GM18507 (cell line): ENCODE data around the gene ITSN1.
"Not testable (repeated sequence)": the region's sequence is repeated elsewhere in the genome, so short reads cannot be mapped to it uniquely, and the experiment has no call there.

ENCODE experiments used
- DNase-seq: peaks from one replicate; pipeline ENCODE4 v3.0.0; 2011; ENCODE audit warnings: low read depth; ENCODE audit not compliant: insufficient read length; ENCODE audit errors: extremely low spot score
- FAIRE-seq: peaks from 2 replicates; lab custom pipeline; 2011; peaks lifted over from hg19 to GRCh38; lab: Jason Lieb, UNC

The ITSN1 gene

DNA sequence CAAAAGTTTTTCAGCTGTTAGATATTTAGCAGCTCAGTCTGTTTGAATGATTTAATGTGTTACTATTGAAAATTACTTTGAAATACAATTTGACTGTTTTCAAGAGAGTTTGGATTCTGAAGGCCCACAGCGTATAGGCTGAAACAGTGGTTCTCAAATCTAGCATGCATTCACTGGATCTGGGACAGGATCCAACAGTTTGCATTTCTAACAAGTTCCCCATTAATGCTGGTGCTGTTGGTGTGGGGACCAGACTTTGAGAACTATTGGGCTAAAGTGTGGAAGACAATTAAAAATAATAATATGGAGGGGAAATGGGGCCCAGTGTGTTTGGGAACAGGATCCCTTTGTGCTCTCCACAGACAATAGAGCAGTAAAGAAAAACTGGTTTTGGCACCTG lies 31.9 kb downstream of the ITSN1 start:
- DNase-seq: no peak
- FAIRE-seq: no peak

DNA sequence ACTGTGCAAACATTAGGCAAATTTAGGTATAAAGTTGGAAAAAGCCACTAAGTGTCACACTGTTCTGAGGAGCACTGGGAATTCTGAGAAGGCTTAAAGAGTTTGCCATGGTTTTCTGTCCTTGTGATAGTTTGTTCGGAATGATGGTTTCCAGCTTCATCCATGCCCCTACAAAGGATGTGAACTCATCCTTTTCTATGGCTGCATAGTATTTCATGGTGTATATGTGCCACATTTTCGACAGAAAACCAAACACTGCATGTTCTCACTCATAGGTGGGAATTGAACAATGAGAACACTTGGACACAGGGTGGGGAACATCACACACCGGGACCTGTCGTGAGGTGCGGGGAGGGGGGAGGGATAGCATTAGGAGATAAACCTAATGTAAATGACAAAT lies 34.4 kb downstream of the ITSN1 start:
- not testable (repeated sequence) for FAIRE-seq

DNA sequence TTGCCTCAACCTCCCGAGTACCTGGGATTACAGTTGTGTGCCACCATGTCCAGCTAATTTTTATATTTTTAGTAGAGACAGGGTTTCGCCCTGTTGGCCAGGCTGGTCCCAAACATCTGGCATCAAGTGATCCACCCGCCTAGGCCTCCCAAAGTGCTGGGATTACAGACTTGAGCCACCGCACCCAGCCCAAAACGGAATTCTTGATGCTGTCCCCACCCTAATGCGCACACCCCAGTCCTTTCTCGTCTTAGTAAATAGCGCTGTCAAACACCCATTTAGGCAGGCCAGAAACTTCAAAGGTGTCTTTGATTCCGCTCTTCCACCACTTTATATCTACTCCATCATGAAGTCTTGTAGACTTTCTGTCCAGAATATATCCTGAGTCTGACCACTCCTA lies 35.1 kb downstream of the ITSN1 start:
- FAIRE-seq (no peak), DNase-seq (no peak)

More for the DNA sequence above, 34.4 kb downstream of the ITSN1 start:
- DNase-seq: not testable (repeated sequence)

DNA sequence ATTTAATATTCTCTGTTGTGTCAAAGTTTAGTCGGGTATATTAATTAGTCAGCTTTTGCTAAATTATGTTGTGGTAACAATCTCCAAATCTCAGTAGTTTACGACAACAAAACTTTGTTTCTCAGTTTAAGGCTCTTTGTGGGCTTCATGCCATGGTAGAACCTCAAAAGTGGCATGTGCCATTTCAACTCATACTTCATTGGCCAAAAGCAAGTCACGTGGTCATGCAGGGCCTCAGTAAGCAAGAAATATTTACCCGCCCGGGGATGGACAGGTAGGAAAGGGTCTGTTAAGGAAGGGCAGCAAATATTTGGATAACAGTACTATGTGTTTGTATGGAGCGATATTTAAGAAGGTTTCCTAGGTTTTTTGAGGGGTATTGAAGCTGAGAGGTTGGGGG lies 38.6 kb downstream of the ITSN1 start:
- DNase-seq: no peak
- FAIRE-seq: no peak

DNA sequence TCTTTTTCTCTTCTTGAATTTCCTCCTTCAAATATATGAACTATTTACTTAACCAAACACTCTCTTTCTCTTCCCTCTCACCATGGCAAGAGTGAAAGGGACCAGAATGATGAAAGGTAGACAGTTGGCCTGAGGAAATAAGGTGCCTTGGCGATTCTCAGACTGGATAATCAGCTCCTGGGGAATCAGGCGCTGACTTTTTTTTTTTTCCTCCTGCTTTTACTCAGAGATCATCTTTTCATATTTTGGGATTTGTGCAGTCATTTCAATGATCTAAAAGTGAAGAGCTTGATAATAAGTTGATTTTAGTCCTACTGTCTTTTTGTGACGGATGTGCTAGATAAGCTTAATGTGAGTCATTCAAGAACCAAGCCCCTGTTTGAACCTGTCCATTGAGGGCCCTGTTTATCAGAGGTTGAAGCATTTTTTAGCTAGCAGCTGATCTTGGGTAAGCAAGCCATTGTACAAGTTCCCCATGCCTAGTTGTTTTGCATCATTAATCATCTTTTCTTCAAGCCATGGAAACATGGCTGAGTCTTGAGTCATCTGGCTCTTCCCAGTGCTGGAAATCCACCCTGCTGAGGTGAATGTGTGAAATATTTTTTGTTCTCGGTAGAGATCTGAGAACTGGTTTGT lies 40.8 kb downstream of the ITSN1 start:
- DNase-seq (no peak), FAIRE-seq (no peak)

DNA sequence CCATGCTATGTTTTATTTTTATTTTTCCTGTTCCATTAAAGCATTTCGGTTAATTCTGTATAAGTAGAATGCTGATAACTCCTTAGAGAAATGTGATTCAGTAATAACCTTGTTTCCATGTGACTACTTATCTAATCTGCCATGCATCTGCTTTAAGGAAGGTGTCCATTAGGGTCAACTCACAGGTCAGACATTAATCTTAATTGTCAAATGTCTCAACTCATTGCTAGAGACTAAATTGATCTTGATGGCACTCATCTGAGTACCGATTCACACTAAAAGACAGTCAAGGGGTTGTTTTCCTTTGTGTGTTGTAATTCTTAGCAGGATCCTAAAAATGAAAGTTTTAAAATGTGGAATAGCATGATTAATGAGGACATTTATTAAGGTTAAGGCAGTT lies 41.8 kb downstream of the ITSN1 start:
- DNase-seq: no peak
- no peak for FAIRE-seq

DNA sequence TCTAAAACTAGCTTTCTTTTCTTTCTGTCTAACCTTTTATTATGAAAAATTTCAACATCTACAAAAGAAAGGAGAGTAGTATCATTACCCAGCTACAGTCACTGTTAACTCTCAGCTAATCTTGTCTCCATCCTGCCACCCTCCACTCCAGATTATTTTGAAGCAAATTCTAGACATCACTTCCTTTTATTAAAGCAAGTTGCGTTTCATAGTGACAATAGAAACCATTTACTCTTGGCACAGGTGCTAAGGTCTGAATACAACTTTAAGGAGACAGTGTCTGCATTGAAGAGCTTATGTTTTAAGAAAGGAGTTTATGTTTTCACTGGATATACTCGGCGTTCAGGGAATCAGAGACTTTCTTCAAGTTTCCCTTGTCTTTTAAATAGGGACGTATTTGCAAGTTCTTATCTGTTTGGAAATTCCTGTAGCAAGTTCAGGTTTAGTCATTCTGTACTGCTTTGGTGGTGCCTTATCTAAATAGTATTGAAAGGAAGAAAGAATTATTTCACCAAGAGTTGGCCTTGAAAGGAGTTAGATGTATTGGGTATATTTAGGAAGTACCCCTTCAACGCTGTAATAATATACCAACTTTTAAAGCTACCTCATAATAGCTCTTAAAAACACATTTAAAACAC lies 42.7 kb downstream of the ITSN1 start:
- no peak for FAIRE-seq
- DNase-seq: no peak

DNA sequence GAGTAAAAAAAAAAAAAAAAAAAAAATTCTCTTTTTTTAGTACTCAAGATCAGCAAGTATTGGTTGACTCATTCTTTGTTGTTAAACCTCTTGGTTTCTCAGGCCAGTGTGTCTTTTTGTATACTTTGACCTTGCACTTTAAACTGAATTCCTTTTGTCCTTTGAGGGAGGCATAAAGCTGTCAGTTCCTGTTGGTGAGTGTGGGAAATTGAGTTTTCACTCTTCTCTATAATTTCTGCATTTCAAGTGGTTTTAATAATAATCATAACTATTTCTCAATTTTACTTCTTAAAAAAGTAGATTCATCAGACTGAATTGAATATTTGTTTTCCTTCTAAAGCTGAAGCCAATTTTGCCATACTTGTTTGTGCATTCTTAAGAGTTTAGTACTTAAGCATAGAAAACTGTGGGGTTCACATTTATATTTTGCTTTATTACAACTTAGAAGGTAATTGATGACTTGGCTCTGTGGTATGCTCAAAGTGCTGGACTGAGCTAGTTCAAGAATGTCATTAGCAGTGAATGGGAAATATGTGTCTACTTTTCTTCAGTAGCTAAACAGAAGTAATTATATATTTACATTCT lies 43.4 kb downstream of the ITSN1 start:
- FAIRE-seq: no peak
- no peak for DNase-seq

DNA sequence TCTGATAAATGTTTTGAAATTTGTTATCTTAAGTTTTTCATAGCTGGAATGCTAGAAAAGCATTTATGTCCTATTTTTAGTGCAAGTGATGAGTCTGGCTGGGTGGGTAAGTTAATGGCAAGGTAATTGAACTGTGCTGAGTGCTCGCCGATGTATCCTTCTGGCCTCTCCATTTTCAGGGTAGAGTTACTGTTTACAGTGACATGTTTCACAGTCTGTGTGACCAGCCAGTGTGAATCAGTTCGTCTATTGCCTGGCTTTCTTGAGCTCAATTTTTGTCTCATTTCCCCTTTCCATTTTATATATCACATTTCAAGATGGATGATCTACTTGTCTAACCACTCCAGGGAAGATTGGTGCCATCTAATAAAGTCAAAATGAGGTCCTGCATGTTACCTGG lies 44.1 kb downstream of the ITSN1 start:
- DNase-seq: no peak
- FAIRE-seq: no peak

DNA sequence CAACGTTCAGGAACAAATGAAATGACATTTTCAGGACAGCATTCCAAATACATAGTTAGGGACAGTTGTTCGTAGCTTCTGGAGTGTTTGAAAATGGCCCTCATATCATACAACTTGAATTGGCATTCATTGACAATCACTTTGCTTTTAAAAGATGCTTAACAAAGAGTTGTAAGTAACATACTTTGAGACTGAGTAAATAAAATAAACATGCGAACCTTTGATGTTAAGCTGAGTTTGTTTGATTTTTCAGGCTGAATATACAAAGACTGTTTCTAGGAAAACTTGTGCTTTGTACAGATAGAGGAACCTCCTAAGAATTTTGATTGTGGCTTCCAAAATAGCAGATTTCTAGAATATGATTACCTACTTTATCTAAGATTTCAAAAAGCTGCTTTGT lies 45.3 kb downstream of the ITSN1 start:
- FAIRE-seq (no peak), DNase-seq (no peak)

DNA sequence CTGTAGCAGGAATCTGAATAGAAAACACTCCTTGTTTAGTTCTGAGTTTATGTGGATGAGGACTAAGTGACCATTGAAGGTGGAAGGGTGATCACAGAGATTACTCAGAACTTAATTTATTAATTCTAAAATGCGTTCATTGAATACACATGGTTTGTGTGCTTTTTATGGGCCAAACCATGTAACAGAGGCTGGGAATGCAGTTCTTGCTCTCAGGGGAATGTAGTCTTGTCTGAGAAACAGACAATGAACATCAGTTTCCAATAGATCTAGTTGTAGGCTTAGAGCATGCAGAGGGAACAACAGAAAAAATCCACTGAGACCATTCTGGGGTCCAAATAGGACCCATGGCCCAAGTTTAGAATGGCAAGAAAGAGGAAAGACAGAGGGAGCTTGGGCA lies 46.1 kb downstream of the ITSN1 start:
- FAIRE-seq (no peak), DNase-seq (no peak)

DNA sequence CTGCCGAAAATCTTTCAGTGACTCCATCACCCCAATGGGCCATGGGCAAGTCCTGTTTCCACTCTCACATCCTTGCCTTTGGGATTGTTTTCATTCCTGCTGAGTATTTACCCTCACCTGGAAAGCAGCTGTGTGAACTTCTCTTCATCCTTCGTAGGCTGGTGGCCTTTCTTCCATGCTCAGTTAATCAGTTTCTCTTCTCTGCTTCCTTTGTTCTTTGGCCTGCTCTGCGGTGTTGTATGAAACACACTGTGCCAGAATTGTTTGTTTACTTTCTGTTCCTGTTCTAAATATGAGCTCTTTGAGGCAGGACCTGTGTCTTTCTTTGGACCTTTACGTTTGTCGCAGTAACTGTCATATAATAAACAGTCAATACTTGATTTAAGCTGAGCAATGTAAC lies 48.6 kb downstream of the ITSN1 start:
- FAIRE-seq (no peak), DNase-seq (no peak)

DNA sequence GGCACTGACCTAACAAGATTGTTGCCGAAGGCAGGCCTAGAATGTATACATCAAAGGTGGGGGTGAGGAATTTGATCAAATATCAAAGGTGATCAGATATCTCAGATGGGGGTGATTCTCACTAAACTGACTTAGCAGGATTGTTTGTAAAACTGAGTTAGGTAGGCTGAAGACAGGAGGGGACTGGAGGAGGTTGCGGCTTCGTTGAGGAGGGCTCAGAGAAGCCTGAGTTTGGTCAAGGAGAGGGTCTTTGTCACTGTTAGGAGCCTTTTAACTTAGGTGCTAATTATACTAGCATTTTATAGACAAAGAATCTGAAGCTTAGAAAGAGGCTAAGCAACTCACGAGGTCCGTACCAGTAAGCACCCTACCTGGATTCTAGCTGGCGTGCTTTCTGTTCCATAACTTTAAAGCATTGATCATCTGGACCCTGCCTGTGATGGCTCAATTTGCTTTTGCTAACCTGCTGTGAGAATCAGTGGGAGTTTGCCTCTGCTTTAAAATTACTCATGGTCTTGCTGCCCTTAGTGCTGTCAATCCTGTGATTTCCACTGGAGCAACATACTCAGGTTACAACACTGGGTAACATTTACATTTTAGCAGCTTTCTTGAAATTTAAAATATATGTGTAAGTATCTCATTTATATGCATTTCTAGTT lies 49.8 kb downstream of the ITSN1 start:
- FAIRE-seq (no peak), DNase-seq (no peak)

DNA sequence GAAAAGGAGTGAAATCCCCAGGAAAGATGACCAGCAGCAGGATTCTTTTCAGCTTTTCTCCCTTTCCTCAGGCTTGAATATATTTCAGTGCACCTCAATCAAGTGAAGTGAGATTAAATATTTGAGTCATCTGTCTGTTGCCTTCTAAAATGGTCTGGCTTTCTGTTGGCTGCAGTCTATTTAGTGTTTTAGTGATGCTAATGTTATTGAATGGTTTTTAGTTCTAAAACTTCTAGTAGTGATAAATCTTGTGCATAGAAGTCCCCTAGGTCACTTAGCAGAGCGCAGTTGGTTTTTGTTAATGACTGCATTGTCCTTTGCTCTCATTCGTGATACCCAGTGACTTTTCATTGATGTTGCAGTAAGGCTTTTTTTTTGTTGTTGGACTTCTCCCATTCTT lies 53.5 kb downstream of the ITSN1 start:
- FAIRE-seq (no peak), DNase-seq (no peak)

DNA sequence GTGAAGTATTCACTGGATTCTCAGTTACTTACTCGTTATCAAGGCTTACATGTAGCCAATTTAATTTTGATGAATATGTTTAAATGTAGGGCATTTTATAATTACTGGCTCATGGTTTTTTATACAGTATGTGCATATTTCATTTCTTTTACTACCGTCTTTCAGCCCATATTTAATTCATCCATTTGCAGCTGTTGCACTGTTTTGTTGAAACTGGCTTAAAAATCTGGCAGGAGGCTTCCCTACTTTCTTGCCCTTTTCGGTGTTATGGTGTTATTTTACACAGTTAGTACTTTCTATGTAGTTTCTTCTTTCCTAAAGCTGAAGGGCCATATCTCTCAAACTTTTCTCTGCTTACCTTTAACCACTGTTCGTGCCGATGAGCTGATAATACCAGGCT lies 54.2 kb downstream of the ITSN1 start:
- no peak for DNase-seq
- FAIRE-seq: no peak

DNA sequence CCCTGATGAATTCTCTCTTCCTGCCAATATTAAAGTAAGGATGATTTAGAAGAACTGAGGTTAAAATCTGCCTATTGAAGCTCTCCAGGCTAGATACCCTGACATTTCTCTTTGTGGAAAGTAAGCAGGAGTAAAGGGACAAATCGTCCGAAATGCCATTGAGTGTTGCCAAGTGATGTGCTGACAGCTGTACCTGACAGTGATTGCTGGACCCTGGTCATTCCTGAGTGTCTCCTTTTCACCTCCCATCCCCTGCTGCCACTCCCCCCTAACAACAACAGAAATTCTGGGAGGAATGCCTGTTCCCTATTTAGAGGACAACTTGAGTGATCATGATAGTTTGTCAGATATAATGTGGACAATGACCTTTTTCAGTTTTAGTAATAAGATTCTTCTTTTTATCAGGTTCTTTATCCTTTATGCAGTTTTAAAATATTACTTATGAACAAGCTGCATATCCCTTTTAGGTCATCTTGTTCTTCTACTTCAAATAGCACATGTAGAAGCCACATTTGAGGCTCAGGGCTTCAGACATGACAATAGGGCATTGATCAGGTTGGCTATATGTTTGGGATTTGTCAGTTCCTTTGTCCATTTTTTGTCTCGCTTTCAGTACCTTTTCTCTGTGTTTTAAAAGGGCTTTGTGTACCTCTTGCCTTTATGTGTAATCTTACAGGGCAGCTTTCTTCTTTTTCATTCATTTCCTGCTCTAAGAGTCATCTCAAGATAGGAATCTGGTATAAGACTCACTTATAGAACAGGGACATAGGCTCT lies 56.0 kb downstream of the ITSN1 start:
- no peak for DNase-seq
- FAIRE-seq: no peak

DNA sequence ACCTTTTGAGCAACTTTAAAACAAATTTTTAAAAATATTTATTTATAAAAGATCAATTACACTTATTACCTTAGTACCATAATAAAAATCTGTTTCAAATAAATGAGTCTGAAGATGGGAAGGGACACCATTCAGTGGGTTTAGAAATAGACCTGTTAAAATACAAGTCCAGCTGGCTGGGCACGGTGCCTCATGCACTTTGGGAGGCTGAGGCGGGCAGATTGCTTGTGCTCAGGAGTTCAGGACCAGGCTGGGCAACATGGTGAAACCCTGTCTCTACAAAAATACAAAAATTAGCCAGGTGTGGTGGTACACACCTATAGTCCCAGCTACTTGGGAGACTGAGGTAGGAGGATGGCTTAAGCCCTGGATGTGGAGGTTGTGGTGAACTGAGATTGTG lies 57.0 kb downstream of the ITSN1 start:
- no peak for FAIRE-seq
- DNase-seq: no peak

DNA sequence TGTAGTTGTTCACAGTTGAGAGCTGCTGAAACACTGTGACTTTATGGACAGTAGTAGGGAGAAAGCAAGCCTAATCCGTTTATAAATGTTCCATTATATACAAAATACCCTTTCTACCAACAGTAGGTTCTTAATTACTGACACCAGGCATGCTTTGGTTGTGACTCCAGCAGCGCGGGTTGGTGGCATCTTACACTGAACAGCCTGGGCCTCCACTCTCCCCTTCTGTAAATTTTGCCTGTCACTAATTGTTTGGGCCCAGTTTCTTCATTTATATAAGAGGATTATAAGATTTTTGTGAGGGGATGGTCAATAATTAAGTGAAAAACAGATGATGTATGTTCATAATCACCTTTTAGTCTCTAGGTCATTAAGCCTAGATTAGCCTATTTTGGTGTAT lies 58.2 kb downstream of the ITSN1 start:
- FAIRE-seq: no peak
- DNase-seq: no peak

DNA sequence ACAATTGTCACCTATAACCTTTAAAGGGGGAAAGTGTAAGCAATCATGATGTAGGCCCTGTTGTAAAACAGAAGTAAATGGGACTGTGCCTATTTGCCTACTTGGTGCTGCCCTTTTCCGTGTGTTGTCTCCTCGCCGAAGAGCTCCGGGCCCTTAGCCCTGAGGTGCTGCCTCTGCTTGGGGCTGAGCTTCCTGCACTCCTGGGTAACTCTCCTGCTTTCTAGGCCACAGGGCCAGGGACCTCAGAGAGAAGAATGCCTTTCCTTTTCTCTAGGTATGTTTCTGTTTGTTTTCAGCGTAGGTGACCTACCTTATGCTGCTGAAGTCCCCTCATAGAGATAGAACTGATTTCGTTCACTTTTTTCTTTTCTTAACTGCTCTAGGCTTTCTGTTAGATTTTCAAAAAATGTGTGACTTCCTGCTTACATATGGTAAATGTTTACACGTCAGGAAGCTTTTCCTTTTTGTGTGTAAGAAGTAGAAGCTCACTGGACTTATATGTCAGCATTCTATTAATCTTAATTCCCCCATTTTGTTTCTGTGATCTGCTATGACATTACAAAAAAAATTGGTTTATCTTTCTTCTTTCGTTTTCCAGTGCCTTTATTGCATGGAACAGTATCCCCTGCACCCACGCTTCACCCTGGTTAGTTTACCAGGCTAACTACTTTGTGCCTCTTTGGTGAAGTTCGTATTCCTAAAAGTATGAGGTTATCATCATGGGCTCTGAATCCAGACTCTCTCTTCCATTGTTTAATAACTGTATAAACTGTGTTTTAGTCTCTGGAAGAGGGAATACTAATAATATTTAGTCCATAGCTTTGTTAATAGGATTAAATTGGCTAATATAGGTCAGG lies 61.7 kb downstream of the ITSN1 start:
- FAIRE-seq: no peak
- DNase-seq: no peak
